Colonic mucosa (tissue), 4 donors: Measurements from ENCODE around the gene GNMT. TPM values are rescaled to one million over a fixed set of nuclear protein-coding genes. Genes with fewer than 3 reads are reported as not detected.
A peak's percentile ranks its signal among the peaks of the same experiment; 100 is the strongest.

Experiments
- DNase-seq: peaks from one replicate; pipeline ENCODE4 v3.0.0-alpha.2; 2020
- H3K27ac ChIP-seq: fragments of 200-600 bp; one replicate; pipeline ENCODE4 v1.8.0; 2021
- H3K27me3 ChIP-seq: fragments of 200-600 bp; one replicate; pipeline ENCODE4 v1.8.0; 2021
- H3K36me3 ChIP-seq: fragments of 200-600 bp; one replicate; pipeline ENCODE4 v1.8.0; 2021
- H3K4me1 ChIP-seq: fragments of 200-600 bp; one replicate; pipeline ENCODE4 v1.8.0; 2021; ENCODE audit warnings: mild to moderate bottlenecking
- H3K4me3 ChIP-seq: fragments of 200-600 bp; one replicate; pipeline ENCODE4 v1.8.0; 2021
- H3K9ac ChIP-seq, 2 donors: one replicate each; pipeline ENCODE4 v1.7.0; 2013; ENCODE audit warnings: control low read depth in 2 of 2, low read depth in 2 of 2, low read length in 2 of 2
- H3K9me3 ChIP-seq: fragments of 200-600 bp; one replicate; pipeline ENCODE4 v1.8.0; 2021
- intact Hi-C: fragments of 100-400 bp; cut with DNase I; formaldehyde crosslinking; loops from one replicate; pipeline ENCODE4 v1.14.1; 2022
- total RNA-seq, 2 donors: library from RNA; stranded (reverse); fragmentation: NEBNext Ultra II Directional in 1 of 2; extraction: Animal tissue kit (Norgen Biotek cat#: 25700) in 1 of 2; gene quantifications; one replicate each; pipeline ENCODE4 v1.2.1, GENCODE V29; 2021
- TF ChIP-seq, protein P1 (sequence below): fragments of 200-600 bp; IDR thresholded peaks from one replicate; pipeline ENCODE4 v1.8.0; 2022; ENCODE audit warnings: antibody characterized with exemption, mild to moderate bottlenecking
- donor health status: healthy.
- donor health status: DM: no; HTN: no; CAD: no.
- donor health status: DM: no; HTN: no; CAD: no.

Gene GNMT
- total RNA-seq, 2 donors from 2014 or later, result 0.96 TPM; not detected in 1

DNA sequence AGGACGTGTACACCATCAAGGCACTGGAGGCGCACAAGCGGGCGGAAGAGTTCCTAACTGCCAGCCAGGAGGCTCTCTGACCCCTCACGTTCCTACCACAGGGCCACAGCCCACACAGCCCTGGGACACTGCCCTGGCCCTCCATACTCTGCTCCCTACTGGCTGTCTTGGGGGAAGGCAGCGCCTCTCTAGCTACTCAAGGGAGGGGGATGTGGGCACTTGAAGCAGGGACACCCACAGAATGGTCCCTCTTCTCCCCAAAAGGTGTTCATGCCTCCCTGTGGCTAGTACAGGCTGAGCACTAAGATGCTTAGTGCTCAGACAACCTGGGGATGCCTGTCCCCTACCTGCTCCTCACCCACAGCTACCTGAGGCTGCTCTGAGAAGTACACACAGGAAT is 50.7 kb downstream of the GNMT start:
- H3K27ac ChIP-seq, result no peak overlapping the region
- no peak overlapping the region for H3K9ac ChIP-seq
- DNase-seq, result no peak
- no peaks in the 10 kb centered on the region for H3K36me3 ChIP-seq
- H3K4me1 ChIP-seq, result peaks cover 7% of the 10 kb centered on the region
- H3K9me3 ChIP-seq, result no peaks in the 10 kb centered on the region
- H3K27me3 ChIP-seq, result no peaks in the 10 kb centered on the region
- H3K4me3 ChIP-seq, result no peak overlapping the region
- intact Hi-C loops, result no loop called here
- TF ChIP-seq, protein P1, sequence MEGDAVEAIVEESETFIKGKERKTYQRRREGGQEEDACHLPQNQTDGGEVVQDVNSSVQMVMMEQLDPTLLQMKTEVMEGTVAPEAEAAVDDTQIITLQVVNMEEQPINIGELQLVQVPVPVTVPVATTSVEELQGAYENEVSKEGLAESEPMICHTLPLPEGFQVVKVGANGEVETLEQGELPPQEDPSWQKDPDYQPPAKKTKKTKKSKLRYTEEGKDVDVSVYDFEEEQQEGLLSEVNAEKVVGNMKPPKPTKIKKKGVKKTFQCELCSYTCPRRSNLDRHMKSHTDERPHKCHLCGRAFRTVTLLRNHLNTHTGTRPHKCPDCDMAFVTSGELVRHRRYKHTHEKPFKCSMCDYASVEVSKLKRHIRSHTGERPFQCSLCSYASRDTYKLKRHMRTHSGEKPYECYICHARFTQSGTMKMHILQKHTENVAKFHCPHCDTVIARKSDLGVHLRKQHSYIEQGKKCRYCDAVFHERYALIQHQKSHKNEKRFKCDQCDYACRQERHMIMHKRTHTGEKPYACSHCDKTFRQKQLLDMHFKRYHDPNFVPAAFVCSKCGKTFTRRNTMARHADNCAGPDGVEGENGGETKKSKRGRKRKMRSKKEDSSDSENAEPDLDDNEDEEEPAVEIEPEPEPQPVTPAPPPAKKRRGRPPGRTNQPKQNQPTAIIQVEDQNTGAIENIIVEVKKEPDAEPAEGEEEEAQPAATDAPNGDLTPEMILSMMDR, result no peak

DNA sequence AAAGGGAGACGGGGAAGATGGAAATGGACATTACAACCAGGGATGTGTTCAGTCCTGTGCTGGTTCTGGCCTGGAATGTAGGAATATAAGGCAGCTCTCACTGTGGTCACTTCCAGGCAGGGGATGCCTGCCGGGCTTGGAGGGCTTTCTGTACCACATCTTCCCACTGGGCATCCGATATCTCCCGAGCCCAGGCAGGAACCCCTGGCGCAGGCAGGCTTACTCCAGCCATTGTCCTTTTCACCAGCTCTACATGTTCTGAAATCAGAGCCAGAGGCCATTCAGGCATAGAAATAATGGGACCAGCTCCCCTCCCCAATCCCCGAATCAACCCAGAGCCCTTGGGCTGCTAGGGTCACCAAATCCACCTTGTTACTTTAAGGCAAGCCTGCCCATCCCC is 51.8 kb downstream of the GNMT start:
- Histone ChIP-seq H3K4me1 (peaks cover 14% of the 10 kb centered on the region), H3K4me3 (peak overlapping the region; percentile 67), H3K27me3 (no peaks in the 10 kb centered on the region), H3K9ac (no peak overlapping the region), H3K36me3 (no peaks in the 10 kb centered on the region), H3K9me3 (no peaks in the 10 kb centered on the region), H3K27ac (no peak overlapping the region)
- no peak for DNase-seq
- intact Hi-C loops, result no loop called here
- TF ChIP-seq, protein P1, result no peak

DNA sequence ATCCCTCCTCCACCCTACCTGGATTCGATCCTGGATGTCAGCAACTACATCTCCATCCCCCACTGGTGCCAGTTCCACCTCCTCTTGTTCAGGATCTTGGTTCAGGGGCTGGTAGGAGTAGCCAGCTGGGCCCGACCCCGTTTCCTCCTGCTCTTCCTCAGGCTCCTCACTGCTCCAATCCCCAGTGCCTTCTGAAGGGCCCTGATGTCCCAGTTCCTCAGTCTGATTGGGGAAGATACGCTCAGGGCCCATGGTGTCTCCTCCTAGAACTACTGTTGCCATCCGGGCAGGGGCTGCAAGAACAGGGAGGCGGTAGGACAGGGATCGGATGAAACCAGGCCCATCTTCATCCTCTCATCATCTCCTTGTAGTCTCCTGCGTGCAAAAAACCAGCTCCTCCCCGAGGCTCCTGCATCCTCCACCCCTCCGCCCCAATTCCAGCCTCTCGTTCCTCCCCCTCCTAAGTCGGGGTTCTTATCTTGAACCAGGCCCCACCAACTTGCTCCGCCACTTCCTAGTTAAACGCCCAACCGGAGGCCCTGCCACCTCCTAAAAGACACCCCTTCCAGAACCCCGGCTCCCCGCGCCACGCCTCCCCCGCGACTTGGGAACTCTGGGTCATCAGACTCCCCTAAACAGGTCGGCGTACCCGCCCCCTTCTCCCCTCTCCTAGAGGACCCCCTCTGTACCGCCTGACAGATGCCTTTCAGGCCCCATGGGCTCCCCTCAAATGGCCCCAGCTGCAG is 52.7 kb downstream of the GNMT start:
- Histone ChIP-seq H3K9me3 (no peaks in the 10 kb centered on the region), H3K4me1 (peaks cover 14% of the 10 kb centered on the region), H3K4me3 (peak overlapping the region; percentile 67), H3K36me3 (no peaks in the 10 kb centered on the region), H3K9ac (peak overlapping the region; percentile 80 to 82), H3K27ac (peak overlapping the region; percentile 33), H3K27me3 (no peaks in the 10 kb centered on the region)
- DNase-seq, result no peak
- intact Hi-C loops, result no loop called here
- TF ChIP-seq, protein P1, result no peak

Other genes with a start within 250 kb of the GNMT start
- under 1 TPM; 0.32 to 0.35 TPM for gene PRPH2, start 238.2 kb upstream of the GNMT start, total RNA-seq
- gene TBCC, start 214.7 kb upstream of the GNMT start, total RNA-seq, result 10 to 100 TPM; 24.2 to 24.8 TPM
- 10 to 100 TPM; 11.5 to 15.3 TPM for gene BICRAL, start 178.7 kb upstream of the GNMT start, total RNA-seq
- 10 to 100 TPM; 46.4 to 67.4 TPM for gene RPL7L1, start 81.1 kb upstream of the GNMT start, total RNA-seq
- gene PTCRA, start 44.7 kb upstream of the GNMT start, total RNA-seq, result not detected
- gene CNPY3, start 31.3 kb upstream of the GNMT start, total RNA-seq, result 10 to 100 TPM; 31.1 to 47.9 TPM
- gene PEX6, start 18.4 kb downstream of the GNMT start, total RNA-seq, result 10 to 100 TPM; 23.3 to 40.3 TPM
- 10 to 100 TPM; 38.5 to 49.7 TPM for gene PPP2R5D, start 23.8 kb downstream of the GNMT start, total RNA-seq
- 10 to 100 TPM; 43.7 to 54.5 TPM for gene MEA1, start 53.2 kb downstream of the GNMT start, total RNA-seq
- gene KLHDC3, start 53.5 kb downstream of the GNMT start, total RNA-seq, result 10 to 100 TPM; 62.4 to 73.9 TPM
- gene RRP36, start 60.9 kb downstream of the GNMT start, total RNA-seq, result 10 to 100 TPM; 35.5 to 61.4 TPM
- gene CUL7, start 93.1 kb downstream of the GNMT start, total RNA-seq, result 10 to 100 TPM; 13.7 to 15.3 TPM
- 100 to 1,000 TPM in 1 of 2 donors, 10 to 100 TPM in 1; 73.2 to 112 TPM for gene MRPL2, start 98.7 kb downstream of the GNMT start, total RNA-seq
- 100 to 1,000 TPM in 1 of 2 donors, 10 to 100 TPM in 1; 98.8 to 101 TPM for gene KLC4, start 98.9 kb downstream of the GNMT start, total RNA-seq
- gene PTK7, start 115.6 kb downstream of the GNMT start, total RNA-seq, result 10 to 100 TPM; 15.1 to 15.9 TPM
- 10 to 100 TPM; 24.8 to 37.6 TPM for gene SRF, start 210.5 kb downstream of the GNMT start, total RNA-seq
- gene CUL9, start 221.4 kb downstream of the GNMT start, total RNA-seq, result 10 to 100 TPM; 23.4 to 36.9 TPM